ENCODE data around the gene CHCHD3.
"Not testable (repeated sequence)": the region's sequence is repeated elsewhere in the genome, so short reads cannot be mapped to it uniquely, and the experiment has no call there.

Gene CHCHD3

GRCh38 chr7:132944774-132945173 lies 137.1 kb downstream of the CHCHD3 start:
- DNase-seq (ENCODE audit: low spot score) = no peak

DNA sequence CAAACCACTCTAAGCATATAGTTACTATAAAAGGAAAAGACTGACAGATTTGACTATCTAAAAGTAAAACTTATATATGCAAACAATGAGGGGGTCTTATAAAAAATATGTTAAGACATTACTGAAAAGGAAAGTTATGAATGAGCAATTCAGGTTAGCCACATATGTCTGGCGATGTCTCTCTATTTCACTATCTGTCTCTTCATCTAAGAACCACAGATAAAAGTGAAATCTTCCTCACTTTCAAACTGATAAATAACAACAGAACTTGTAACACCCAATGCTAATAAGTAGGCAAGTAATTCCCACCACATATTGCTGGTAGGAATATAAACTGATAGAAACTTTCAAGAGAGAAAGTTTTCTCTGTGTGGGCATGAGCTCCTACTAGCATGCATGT lies 138.2 kb downstream of the CHCHD3 start:
- DNase-seq (ENCODE audit: low spot score) = no peak

DNA sequence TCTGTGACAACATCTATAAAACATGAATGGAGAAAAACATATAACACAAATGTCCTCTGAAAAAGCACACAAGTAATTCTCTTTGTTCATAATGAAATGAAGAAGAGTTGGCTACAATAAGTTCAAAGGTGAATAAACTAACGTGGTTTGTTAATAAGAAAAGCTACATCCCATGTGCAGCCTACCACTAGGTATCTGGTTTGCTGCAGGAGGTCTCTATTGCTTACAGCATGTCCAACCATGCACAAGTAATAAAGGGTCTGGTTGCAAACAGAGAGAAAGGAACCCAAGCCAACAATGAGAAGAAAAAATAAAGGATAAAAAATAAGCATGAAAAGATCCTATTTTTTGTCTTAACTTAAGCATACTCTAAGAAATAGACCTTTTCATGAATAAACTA lies 139.2 kb downstream of the CHCHD3 start:
- no peak for DNase-seq (ENCODE audit: low spot score)

GRCh38 chr7:132941905-132942304 lies 140.0 kb downstream of the CHCHD3 start:
- no peak for DNase-seq (ENCODE audit: low spot score)

DNA sequence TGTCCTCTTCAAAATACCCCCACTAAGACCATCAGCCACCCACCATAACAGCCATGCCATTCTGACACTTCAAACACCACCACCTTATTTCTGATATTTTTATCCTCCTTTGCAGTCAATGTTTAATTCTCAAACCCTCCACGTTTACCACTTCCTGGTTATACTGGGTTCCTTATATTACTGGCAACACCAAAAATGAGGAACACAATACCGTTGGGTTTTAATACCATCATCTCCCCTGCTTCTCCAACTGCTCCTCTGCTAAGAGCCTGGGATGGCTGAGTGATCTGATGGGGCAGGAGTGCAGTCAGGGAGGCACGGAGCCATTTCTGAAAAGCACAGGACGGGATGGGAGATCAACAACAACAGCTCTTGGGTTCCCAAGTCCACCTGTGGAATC lies 140.5 kb downstream of the CHCHD3 start:
- DNase-seq (ENCODE audit: low spot score) = no peak

DNA sequence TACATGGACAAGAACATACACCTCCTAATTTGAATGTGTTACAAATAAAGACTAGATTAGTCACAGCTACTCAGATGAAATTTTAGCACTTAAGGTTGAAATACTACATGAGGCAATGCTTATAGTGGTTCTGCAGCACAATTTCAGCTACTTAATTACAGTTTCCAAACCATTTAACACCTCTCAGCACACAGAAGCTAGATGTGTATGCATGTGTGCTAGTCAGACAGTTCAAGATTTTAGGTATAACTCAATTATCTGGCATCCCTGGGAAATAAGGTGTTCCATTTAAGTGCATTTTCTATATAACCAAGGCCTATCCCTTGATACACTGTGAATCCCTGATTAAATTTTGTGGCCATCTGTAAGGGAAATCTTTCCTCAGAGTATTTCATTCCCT lies 141.8 kb downstream of the CHCHD3 start:
- DNase-seq (ENCODE audit: low spot score) = no peak

GRCh38 chr7:132939495-132939894 lies 142.4 kb downstream of the CHCHD3 start:
- DNase-seq (ENCODE audit: low spot score) = no peak

DNA sequence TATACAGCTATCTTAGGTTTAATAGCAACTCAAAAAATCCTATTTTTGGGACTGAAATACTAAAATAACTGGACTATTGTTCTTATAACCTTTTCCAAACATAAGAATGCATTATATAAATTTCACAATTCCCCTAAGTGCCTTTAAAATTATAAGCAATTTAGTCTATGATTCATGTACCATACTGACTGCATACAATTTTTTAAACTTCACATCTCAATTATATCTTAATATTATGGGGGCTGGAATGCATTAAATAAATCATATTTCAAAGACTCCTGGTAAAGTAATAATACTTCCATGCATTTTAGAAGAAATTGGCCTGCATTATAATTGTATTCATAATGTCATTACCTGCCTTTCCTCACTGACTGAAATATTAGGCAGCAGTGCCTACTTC lies 144.6 kb downstream of the CHCHD3 start:
- DNase-seq (ENCODE audit: low spot score) = no peak

GRCh38 chr7:132935608-132936007 lies 146.3 kb downstream of the CHCHD3 start:
- DNase-seq (ENCODE audit: low spot score) = no peak

DNA sequence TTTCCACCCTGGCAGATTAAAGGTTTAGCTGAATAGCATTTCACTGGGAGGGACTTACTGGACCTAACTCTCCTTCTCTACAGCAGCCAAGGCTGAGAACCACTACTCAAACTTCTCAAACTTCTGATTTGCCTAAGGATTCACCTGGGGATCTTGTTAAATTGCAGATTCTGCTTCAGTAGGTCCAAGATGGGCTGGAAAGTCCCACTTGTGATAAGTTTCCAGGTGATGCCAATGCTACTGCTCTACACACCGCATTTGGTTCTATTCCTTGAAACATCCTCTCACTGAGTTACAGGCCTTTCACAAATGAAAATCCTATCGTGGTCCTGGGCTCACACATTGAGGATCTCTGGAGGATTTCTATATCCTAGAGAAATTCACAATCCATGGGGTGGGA lies 147.9 kb downstream of the CHCHD3 start:
- no peak for DNase-seq (ENCODE audit: low spot score)

GRCh38 chr7:132933072-132933458 lies 148.8 kb downstream of the CHCHD3 start:
- DNase-seq (ENCODE audit: low spot score) = no peak

DNA sequence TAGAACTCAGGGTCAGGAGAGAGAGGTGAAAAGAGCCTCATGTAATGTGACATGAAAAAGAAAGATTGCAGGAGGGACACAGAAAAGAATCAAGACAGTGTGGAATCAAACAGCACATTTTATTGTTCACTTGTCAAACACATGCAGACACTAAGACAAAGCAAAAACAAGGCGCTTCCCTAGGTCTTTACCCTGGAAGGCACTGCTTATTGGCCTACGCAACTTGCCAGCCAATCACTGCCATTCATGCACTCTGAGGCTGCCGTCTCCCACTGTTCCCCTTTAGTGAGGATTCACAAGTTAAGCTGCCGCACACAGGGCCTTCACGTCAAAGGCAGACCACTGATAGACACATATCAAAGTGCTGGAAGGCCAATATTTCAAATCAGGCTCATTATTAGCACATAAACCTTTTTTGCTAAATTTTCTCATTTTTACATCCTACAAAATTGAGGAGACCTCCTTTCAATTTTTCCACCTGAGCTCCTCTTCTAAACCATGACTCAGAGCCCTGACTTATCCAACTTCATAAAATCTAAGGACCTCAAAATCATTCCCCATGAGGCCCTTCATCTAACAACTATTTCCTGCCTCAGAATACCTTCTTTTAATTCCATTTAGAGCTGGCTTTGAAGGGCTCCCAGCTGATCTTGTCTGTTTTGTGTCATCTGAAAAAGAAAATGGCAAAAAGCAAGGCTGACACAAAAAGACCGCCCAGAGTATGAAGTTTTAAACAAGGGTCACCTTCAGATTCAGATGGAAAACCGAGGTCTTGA lies 149.4 kb downstream of the CHCHD3 start:
- DNase-seq (ENCODE audit: low spot score) = no peak

DNA sequence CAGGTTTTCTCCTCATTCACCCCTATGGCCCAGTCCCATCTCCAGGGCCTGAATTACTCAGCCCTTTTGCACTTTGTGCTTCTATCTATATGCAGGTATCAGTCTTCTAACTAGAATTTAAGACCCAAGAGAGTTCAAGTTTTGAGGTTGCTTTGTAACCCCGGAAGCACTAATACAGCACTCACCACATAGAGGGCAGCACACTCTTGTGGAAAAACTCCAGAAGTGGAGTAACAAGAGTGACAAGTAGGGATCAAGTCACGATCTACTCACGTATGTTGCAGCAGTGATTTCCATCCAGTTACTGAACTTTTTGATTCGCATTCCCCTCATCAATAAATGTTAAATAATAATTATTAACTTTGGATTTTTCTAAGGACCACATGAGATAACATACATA lies 151.0 kb downstream of the CHCHD3 start:
- peak; percentile 42 for DNase-seq (ENCODE audit: low spot score)

GRCh38 chr7:132929944-132930343 lies 151.9 kb downstream of the CHCHD3 start:
- DNase-seq (ENCODE audit: low spot score) = not testable (repeated sequence)

- DNase-seq (ENCODE audit: low spot score) = no peak
Observed at GRCh38 chr7:132919771-132920170, 162.1 kb downstream of the CHCHD3 start.

DNA sequence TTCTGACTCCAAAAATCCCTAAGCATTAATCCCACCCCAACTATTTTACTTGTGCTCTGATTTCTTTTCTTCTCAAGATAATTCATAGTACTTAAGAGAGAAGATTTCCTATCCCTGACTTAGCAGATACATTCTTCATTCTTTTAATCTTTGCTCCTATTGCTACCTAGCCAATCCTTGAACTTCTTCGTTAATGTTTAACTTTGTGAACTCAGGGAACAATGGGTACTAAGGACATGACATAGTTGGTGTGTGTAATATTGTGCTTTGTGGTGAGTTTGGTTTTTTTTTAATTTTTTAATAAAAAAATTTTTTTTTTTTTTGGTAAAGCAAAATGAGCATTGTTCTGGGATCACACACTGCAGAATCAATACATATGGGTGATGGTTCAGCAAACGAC lies 166.2 kb downstream of the CHCHD3 start:
- DNase-seq (ENCODE audit: low spot score) = no peak

GRCh38 chr7:132910657-132911056 lies 171.2 kb downstream of the CHCHD3 start:
- DNase-seq (ENCODE audit: low spot score) = no peak

GRCh38 chr7:132907380-132907940 lies 174.4 kb downstream of the CHCHD3 start:
- DNase-seq (ENCODE audit: low spot score) = no peak

DNA sequence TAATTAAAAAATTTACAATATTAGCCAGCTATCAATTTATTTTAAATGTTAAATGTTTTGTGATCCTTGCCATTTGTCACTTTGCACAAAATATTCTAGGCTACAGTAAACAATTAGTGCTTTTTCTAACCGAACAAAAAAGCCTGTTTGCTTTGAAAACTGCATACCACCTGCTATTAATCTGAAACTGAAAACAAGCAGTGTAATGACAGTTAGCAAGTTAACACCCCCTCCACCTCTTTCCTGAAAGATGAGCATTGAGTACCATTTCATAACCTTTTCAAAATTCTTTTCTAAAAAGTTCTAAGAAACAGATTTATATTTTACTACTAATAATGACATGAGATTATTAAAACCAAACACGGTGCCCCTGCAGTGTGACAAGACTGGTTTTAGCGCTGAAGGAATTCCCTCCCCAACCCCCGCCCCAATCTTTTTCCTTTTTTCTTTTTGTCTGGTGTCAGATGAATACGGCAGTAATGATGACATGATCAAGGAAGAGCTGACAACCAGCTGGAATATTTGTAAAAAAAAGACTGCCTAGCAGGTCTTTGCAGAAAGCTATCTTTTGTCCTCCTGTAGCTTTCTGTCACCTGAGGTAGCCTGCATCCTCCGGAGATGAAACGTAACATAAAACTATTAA lies 175.6 kb downstream of the CHCHD3 start:
- no peak for DNase-seq (ENCODE audit: low spot score)

- not testable (repeated sequence) for DNase-seq (ENCODE audit: low spot score)
Observed at GRCh38 chr7:132905136-132905535, 176.8 kb downstream of the CHCHD3 start.

- no peak for DNase-seq (ENCODE audit: low spot score)
Observed at GRCh38 chr7:132904209-132904608, 177.7 kb downstream of the CHCHD3 start.

DNA sequence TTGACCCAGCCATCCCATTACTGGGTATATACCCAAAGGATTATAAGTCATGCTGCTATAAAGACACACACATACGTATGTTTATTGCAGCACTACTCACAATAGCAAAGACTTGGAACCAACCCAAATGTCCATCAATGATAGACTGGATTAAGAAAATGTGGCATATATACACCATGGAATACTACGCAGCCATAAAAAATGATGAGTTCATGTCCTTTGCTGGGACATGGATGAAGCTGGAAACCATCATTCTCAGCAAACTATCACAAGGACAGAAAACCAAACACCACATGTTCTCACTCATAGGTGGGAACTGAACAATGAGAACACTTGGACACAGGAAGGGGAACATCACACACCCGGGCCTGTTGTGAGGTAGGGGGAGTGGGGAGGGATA lies 179.6 kb downstream of the CHCHD3 start:
- not testable (repeated sequence) for DNase-seq (ENCODE audit: low spot score)

GRCh38 chr7:132901241-132901640 lies 180.6 kb downstream of the CHCHD3 start:
- DNase-seq (ENCODE audit: low spot score) = no peak

Data from globus pallidus (tissue), 1 donor.